IPS-NIHi7 (cell line): ENCODE results near the gene VAX1.
A peak's percentile ranks its signal among the peaks of the same experiment; 100 is the strongest.
"Not testable (repeated sequence)": the region's sequence is repeated elsewhere in the genome, so short reads cannot be mapped to it uniquely, and the experiment has no call there.

Experiments
- DNase-seq: peaks from one replicate; pipeline ENCODE4 v3.0.0; 2012; ENCODE audit warnings: mixed read lengths; ENCODE audit errors: extremely low spot score

The VAX1 gene

DNA sequence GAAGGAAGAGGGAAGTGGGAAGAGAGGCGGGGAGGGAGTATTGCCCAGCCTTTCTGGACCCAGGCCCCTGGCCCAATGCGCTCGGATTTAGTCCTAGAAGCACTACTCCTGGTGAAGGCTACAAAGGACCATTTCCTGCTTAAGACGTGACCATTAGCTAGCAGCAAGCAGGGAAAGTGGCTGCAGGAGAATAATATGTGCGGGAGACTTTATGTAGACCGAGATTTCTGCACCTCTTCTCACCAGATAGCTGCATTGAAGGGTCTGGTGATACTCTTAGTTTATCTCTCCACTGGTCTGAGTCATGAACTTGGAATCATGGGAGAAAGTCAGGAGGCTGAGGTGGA is 3.1 kb downstream of the VAX1 start:
- peak; percentile 21 for DNase-seq

GRCh38 chr10:117134306-117135025 is 3.6 kb downstream of the VAX1 start:
- peak; percentile 38 for DNase-seq

- DNase-seq = no peak
Measured at GRCh38 chr10:117134056-117134305, 4.1 kb downstream of the VAX1 start.

DNA sequence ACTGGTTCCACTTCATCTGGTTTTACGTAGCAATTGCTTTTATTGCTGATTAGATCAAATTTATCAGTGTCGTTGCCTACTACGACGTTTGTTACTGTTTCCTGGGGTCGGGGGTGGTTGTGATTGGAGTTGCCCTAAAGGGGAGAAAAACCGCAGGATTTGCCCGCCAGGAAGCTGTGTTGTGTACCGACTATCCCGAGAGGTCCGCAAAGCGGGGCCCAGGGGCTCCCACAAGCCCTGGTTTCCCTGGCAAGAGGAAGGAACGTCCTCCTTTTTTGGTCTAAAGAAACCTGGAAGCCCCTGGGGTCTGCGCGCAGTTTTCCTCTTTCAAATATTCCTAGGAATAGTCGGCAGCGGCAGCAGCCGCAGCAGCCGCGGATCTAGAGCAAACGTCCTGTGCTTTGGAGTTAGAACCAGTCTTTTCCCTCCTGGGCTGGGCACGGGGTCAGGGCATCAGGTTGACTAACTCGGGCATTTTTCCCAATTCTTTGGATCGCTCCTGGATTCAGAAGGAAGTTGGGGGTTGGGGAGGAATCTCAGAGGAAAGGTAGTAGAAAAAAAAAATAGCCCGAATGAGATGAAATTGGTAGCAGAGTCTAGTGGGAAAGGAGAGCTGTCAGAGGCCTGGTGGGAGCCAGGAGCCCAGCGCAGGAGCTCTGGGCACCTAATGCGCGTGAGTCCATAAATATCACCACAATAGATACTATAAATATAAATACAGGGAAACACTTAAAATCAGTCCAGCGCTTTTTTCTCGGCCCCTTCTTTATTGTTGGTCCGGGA is 4.6 kb downstream of the VAX1 start:
- no peak for DNase-seq

DNA sequence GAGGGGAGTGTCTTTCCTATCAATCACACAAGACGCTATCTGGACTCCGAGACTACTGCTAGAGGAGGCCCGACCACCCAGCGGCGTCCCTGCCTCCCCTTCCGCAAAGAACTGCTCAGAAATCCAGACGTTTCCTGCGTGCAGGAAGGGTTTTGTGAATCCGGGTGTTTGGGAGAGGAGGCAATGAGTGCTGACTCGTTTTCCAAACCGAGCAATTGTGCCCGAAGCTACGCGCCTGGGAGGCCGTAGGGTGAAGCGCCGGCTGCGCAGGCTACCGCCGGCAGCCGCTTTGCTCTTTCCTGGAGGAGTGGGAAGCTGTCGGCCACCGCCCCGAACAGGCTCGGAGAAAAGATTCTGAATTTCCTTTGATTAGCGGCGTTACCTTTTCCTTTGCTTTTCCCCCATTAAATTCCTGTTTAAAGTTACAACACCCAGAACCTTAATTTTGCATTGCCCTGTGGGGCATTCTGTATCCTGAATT is 5.3 kb downstream of the VAX1 start:
- peak; percentile 43 for DNase-seq

- peak; percentile 46 for DNase-seq
Measured at GRCh38 chr10:117131376-117132327, 6.4 kb downstream of the VAX1 start.

DNA sequence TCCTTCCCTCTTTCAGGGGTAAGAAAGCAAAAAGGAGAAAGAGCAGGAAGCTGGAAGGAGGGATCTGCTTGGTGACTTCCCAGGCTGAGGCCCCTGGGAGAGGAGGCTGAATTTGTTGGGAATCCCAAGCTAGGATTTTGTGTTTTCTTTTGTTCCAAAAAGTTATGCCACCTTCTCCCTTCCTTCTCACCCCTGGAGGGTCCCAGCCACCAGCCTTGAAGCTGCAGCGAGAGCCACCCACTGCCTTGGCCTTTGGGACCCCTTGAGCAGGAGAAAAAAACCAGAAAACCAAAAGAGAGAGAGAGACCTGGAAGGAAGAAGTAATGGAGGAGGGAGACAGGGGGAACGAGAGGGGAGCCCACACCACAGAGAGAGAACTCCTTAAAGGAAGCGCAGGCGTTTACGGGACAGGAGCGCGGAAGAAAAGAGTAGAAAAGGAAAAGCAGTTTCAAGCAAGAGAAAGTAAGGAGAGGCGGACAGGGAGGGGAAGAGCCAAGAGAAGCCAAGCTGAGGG is 7.2 kb downstream of the VAX1 start:
- DNase-seq = no peak

- DNase-seq = no peak
Measured at GRCh38 chr10:117130346-117130745, 7.7 kb downstream of the VAX1 start.

DNA sequence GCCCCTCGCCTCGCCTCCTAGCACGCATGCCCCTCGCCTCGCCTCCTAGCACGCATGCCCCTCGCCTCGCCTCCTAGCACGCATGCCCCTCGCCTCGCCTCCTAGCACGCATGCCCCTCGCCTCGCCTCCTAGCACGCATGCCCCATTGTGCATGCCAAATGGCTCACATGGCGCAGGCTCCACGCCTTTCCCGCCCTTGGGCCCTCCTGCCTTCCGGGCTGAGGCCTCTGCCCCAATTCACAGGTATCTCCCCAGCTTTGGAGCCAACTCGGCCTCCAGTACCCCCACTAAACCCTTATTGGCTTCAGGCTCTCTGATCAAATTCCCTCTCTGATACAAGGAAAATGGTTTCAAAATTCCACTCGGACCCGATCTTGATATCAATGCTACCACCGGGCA is 11.4 kb downstream of the VAX1 start:
- not testable (repeated sequence) for DNase-seq

GRCh38 chr10:117126034-117126433 is 12.0 kb downstream of the VAX1 start:
- no peak for DNase-seq

DNA sequence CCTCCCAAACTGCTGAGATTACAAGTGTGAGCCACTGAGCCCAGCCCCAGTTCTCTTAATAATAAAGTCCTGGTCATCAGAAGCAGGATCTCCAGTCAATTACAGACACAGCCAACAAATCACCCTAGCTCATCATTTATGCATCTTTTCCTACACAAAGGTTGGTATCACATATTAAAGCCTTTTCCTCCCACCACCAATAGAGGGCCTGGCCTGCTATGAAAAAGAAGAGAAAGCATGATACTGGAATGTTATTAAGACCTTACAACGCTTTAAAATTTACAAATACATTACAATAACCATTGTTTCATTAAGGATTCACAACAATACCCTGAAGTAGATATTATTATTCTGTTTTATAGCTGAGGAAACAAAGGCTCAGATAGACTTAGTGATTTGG is 25.9 kb downstream of the VAX1 start:
- no peak for DNase-seq

DNA sequence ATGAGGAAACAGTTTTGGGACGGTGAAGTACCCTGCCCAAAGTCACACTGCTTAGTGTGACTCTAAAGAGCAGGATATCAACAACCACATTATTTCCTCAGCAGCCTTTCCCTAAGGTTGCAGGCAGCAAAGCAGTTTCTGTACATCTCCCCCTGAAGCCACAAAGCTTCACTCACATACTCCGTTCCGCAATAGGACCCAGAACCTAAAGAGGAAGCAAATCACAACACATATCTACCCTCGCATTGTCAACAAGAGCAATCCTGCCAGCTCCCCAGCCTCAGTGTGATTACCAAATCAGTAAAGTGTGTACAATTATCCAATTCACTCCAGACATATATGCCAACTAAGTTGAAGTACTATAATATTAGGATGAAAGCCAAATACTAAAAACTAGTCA is 30.8 kb downstream of the VAX1 start:
- no peak for DNase-seq

GRCh38 chr10:117096599-117097201 is 41.4 kb downstream of the VAX1 start:
- peak; percentile 24 for DNase-seq

GRCh38 chr10:117094856-117095255 is 43.2 kb downstream of the VAX1 start:
- peak; percentile 31 for DNase-seq

GRCh38 chr10:117092386-117092785 is 45.7 kb downstream of the VAX1 start:
- DNase-seq = no peak

GRCh38 chr10:117090834-117091233 is 47.2 kb downstream of the VAX1 start:
- DNase-seq = no peak

DNA sequence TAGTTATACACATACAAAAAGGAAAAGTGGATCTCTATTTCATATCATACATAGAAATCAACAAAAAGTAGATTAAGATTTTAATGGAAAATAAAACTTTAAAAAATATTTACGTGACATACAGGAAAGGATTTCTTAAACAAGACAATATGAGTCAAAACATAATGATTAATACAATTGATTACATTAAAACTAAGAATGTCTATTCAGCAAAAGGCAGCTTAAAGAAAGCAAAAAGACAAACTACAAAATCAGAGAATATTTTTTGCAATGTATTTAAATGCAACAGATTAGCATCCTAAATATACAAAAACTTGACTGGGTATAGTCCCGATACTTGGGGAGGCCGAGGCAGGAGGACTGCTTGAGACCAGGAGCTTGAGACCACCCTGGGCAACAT is 50.5 kb downstream of the VAX1 start:
- DNase-seq = no peak

- DNase-seq = no peak
Measured at GRCh38 chr10:117086546-117086945, 51.5 kb downstream of the VAX1 start.

GRCh38 chr10:117084421-117085246 is 53.4 kb downstream of the VAX1 start:
- DNase-seq = not testable (repeated sequence)
